Right hindlimb (tissue), 1 donor: ENCODE measurements around the gene PIPOX.
"Not testable (repeated sequence)": the region's sequence is repeated elsewhere in the genome, so short reads cannot be mapped to it uniquely, and the experiment has no call there.

Source experiments
- DNase-seq: peaks from one replicate; pipeline ENCODE4 v3.0.0-alpha.2; 2018

The PIPOX gene

DNA sequence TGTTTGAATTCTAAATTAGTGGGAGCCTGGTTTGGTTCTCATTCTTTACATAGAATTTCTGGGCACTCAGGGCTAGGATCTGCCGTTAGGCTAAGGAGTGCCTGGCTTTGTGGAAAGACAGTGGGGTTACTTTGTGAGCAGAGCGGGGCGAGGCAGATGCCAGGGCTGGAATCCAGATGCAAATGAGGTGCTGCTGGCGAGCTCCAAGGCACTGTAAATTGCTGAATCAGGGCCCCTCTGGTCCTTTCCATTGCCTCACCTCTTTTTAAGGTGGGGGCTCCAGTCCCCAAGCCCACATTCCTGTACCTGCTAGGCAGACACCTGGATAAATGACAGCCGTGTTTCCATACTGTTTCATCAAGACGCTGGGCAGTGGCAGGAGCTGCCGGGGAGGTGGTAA lies 33.8 kb downstream of the PIPOX start:
- no peak for DNase-seq

DNA sequence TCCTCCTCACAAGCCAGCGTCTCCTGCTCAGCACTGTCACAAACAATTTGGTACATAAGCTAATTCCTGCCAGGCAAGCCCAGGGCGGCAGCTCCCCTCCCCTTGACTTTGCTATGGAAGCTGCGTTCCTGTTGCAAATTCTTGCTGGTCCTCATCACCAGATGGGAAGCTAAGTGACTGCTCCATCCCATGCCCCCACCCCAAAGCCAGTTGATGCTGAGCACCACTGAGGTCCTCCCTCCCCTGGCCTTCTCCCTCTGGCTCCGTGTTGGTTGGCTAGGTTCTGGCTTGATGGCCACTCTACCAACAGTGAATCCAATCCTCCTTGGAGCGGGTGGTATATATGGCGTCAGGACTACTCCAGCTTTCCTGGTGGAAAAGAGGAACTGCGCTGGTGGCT lies 34.4 kb downstream of the PIPOX start:
- DNase-seq, result no peak

DNA sequence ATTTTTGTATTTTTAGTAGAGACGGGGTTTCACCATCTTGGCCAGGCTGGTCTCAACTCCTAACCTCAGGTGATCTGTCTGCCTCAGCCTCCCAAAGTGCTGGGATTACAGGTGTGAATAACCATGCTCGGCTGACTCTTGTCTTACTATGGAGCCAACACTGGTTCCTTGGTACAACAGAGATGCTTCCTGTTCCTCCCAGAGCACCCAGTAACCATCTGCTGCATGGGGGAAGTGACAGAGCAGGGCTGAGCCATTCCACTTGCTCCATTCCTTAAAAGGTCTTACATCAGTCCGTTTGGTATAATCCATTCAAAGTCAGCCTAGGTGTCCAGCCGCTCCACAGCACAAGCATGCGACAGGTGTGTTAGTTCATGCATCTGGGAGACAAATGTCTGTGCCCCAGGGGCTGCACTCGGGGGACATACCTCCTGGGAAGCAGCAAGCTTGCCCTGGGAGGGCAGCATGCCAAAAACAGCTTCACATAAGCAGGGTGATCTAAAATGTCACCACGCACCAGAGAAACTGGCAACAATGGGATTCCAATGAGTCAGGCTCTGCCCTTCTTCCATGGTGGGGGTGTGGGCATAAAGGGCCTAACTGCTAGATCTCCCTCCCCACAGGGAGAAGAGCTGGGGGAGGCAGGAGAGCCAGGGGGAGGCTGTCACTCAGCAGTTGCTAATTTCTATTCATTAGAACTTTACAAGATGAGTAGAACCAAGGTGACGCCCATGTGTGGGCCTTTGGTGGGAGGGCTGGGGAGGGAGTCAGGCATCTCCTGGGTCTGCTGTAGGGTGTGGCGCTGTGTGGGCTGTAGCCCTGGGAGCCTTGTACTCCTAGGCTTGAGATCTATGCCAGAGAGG lies 35.5 kb downstream of the PIPOX start:
- no peak for DNase-seq

DNA sequence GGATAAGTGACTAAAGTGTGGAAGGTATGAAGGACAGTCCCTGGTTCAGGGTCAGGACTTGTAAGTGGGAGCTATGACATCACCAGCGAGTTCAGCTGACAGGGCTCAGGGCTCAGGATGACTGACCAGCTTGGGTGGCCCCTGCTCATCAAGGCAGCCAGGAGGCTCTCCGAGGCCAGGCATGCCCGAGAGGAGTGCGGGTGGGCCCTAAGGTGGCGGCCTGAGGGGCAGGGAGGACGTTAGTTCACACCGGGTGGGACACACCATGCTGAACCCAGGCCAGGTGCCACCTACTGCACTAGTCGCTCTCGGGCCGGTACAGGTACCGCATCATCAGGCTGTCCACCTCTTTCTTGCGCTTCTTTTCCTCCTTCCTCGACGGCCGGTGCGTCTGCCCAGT lies 36.5 kb downstream of the PIPOX start:
- DNase-seq, result no peak

DNA sequence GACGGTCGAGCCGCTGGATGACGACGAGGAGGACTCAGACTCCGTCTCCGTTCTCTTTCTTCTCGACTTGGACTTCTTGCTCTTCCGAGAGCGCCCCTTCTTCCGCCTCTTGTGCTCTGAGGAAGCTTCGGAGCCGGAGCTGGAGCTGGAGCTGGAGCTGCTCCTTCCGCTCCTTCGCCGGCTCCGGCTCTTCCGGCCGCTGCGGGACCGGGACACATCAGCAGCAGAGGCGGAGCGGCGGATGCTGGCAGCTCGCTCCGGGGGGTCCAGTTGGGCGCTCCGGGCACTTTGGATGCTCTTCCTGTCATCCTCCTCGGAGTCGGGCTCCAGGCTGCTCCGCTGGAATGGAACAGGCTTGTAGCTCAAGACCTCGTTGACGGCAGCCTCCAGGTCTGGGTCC lies 36.9 kb downstream of the PIPOX start:
- DNase-seq, result no peak

DNA sequence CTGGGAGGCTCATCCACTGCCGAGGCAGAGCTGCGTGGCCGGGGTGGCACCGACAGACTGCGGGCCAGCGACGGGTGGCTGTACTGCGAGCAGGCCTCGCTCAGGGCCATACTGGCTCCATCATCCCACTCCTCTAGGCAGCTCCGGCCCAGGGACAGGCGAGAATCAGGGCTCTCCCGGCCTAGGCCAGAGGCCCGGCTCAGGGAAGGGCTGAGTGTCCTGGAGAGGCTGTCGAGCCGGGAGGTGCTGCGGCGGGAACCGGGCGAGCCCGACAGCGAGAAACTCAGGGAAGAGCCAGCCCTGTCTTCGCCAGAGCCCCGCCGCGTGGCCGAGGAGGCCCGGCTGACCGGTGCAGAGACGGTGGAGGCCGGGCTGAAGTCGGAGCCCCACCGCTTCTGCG lies 37.4 kb downstream of the PIPOX start:
- no peak for DNase-seq

DNA sequence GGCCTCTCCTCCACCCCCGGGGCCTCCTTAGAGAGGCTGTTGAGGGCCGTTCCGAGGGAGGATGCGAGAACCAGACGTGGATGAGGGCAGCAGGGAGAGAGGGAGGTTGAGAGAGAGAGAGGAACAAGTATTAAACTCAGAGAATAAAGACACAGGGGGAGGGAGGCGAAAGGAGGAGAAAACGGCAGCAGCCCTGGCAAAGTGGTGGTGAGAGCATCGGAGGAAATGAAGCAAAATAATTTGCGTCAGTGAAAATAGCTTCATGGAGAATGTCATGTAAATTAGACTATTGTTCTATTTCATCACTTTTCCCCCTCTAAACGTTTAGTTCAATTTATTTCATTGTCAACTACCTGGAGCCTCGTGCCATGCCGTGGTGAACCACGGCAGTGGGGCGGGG lies 38.0 kb downstream of the PIPOX start:
- no peak for DNase-seq

DNA sequence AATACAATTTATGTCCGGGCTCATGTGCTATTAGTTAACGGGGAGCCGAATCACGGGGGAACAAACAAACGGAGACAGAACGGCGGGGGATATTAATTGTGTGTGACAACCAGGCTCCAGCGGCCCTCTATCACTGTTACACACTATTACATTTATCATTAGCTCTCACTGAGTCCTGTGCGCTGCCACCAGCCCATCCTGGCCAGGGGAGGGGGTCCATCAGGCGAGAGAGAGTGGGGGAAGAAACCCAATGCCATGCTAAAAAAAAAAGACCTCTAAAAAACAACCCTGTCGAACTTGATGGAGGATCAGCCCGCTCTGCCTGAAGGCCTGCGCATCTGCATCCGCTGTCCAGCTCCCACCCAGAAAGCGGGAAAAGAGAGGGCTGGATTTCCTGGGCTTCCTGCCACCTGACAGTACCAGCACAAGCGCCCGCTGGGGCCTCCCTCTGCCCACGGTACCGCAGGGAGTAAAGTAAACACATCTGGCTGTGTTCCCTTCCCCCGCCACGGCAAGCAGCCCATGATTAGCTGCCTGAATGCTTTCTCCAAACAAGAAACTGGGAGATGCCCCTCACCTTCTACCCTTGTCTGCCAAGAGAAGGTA lies 41.7 kb downstream of the PIPOX start:
- no peak for DNase-seq

DNA sequence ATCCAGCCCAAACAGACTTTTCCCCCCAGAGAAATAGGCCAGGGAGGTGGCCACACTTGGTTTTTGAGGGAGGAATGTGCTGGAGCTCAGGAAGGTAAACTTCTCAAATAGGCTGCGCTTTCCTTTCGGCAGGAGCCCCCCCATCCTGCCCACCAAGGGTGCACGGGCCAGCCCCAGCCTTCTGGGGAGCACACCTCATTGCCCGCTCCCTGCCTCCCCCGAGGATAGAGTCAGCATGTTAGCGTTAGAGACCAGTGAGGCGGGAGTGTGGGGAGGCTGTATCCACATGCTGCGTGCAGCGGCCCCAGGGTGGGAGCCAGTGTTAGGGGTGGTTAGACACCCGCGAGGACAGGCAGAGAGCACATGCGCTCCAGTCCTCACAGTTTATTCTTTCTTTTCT lies 42.3 kb downstream of the PIPOX start:
- no peak for DNase-seq

DNA sequence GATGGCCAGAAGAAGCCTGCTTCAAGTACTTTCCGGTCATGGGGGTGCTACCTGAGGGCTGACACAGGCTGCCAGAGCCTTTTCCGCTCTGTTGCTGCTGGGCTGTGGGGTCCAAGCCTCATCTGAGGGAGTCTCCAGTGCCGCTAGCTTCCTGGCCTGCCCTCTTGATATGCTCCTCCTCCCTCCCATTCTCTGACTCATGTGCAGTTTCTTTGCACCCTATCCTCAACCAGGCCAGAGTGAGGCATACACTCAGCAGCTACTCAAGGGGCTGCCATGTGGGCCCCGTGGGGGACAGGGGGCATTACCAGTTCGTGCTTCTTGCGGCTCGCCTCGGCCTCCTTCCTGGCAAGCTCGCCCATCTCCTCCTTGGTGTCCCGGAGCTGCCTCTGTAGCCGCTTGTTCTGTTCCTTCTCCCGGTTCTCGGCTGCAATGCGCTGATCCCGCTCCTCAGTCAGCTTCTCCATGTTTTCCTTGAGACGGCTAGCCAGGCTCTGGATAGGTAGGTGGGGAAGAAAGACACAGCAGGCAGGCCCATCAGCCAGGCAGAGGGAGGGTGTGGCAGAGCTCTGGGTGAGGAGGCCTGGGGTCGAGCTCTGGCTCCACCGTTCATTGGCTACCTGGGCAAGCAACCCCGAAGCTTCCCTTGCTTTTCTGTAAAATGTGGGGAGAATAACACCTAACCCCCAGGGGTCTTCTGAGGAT lies 43.8 kb downstream of the PIPOX start:
- no peak for DNase-seq

DNA sequence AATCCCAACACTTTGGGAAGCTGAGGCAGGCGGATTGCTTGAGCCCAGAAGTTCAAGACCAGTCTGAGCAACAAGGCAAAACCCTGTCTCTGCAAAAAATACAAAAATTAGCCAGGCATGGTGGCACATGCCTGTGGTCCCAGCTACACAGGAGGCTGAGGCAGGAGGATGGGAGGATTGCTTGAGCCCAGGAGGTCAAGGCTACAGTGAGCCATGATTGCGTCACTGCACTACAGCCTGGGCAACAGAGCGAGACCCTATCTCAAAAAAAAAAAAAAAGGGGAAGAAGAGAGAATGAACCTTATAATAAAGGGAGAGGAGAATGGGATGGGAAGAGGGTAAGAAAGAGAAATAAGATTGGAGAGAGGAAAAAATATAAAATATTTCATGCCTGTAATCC lies 45.8 kb downstream of the PIPOX start:
- DNase-seq, result not testable (repeated sequence)

DNA sequence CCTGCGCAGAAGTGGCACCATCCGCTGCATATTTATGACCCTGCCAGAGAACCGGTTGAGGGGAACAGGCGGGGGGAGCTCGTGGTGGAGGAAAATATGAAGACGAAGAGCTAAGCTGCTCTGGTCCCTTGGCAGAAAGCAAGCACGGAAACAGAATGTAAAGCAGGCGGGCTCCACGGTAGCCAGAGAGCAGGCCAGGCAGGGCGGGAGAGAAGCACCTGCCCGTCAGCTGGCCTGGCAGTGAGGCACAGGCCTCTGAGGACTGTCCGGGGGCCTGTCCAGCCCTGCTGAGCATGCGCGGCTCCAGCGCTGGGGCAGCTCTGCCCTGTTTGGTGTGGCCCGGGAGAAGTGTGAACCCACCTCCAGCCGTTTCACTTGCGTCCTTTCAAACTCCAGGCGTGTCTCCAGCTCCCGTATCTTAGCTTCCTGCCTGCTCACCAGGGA lies 46.7 kb downstream of the PIPOX start:
- peak; percentile 77 for DNase-seq

DNA sequence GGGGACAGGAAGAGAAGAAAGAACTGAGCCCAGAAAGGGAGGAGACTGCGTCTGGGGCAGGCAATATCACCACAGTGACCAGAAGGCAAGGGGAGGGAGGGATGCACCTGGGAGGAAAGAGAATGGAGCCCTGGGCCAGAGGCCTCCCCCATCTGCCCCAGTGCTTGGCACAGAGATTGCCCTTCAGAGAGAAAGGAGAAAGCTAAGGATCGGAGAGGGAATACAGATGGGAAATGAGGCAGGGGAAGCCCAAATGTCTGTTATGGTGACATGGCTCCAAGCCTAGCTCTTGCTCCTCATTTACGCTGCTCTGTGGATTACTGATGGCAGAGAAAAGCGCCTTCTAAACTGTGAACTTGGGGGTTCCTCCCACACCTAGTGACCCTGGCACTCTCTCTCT lies 47.2 kb downstream of the PIPOX start:
- no peak for DNase-seq

DNA sequence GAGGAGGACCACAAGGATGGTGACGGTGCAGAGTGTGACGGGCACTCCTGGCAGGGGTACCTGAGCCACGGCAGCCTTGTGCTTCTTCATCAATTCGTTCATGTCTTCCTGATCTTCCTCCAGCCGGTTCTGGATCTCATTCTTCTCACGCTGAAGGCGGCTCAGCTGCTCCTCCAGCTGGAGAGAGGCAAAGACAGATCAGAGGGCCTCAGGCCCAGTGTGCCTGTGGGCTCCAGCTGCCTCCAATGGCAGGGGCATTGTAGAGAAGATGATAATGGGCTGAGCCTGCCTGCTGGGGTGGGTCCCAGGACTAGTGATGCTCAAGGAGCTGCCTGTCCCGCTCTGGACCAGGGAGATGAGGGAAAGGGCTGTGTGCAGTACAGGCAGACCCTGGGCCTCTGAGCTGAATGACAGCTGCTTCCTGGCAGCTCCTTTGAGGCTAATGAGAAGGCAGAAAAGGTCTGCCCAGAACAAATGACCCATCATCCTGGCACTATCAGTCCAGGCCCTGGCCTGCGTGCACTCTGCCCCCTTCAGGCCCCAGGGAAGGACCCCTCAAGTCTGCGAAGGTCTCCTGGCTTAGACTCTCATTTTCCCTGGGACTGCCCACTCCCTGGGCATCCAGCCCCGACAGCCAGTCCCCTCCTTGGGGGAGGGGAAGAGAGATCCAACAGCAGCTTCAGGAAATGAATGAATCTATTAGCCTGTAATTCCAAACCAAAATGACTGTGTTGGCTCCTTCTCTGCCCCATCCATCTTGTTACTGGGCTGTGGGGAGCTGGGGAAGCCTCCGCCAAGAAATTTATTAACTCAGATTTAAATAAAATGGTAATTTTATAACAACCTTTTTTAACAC lies 48.0 kb downstream of the PIPOX start:
- DNase-seq, result no peak

DNA sequence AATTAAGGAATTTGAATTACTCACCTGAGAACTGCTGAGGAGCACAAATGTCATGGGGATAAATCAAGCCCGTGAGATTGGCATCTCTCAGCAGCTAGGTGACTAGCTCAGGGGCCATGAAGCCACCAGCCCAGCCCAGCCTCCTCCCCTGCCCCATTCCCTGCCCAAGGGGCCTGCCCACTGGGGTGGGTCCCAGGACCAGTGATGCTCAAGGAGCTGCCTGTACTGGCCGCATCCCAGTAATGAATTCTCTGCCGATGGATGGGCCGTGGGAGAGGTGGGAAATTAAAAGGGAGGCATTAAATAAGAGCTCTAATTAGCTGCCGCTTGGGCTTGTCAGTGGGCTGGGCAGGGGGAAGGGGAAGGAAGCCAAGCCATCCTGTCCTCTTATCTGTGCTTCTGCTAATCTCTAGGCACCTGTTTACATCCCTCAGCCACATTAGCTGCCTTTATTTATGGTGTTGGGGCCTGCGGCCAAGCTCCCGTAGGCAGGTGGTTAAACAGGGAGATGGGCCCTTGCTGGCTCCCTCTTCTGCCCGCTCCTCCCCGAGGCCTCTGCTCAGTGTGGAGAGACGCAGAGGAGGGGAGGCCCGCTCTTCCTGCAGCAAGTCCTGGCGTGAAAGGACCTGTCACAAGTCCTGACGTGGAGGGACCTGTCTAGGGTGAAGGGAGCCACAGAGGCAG lies 48.8 kb downstream of the PIPOX start:
- DNase-seq, result no peak

DNA sequence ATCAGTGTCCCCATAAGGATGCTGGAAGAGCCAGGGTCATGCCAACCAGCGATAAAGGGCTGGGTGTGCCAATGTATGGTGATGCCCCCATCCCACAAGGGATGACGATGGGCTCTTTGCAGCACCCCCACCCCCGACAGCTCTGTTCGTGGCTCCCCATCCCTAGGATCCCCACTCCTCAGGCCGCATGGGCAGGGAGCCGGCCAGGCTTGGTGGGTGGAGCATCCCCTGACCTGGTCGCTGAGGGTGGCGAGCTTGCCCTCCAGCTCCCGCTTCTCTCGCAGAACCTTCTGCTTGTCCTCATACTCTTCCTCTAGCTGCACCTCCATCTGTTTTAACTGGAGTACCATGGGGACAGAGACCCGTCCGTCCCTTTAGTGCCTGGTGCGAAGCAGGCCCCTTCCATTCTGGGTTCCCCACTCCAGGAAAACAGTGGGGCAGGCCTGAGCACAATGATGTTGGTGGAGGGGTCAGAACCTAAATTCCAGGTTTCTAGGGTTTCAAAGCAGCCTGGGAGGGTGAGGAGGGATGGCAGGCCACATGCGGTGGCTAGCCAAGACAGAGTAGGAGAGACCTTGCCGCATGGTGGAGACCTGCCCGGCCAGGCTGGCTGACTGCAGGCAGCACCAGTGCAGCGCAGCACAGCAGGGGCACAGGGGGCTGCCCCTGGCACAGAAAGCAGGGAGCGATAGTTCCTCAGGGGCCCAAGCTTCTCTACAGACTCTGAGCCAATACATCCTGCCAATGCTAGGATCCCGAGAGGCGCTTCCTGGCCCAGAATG lies 50.3 kb downstream of the PIPOX start:
- DNase-seq, result no peak

DNA sequence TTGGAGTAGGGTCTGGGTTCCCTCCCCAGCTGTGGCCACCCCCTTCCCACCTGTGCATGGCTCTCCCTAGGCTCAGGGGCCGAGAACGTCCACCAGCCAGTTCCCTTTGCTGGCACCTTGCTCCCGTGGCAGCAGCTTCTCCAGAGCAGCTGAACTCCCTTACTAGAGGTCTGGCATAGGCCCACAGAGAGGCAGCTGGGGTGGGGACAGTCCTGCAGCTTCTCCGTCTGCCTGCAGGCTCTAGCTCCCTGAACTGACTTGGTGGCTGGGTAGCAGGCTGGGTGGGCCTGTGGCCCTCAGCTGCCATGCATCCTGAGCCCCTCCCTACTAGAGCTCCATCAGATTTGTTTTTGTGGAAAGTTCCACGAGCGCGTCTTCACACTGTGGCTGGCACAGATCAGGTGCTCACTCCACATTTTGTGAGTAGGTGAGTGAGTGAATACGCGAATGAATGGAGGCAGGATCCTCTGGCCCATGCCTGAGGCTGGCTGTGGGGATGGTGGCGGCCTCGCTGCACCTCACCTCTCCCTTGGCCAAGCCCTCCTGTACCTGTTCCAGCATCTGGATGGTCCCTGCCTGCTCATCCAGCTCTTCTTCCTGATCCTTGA lies 51.3 kb downstream of the PIPOX start:
- DNase-seq, result no peak

DNA sequence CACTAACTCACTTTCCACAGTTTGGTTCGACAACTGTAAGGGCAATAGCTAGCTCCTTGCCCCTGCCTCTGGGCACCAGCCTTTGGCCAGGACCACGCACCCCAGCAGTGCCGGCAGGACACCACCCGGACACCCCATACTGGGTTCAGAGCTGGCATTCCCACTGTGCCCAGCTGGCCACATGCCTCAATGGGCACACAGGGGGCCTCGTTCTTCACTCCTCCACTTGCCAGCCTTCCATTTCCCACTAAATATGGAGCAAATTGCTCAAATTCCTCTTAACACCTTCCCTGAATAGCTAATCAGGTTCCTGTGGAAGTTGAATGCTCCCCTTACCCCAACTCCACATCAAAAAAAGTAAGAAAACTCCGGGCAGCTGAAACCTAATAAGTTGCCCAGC lies 52.5 kb downstream of the PIPOX start:
- DNase-seq, result no peak

DNA sequence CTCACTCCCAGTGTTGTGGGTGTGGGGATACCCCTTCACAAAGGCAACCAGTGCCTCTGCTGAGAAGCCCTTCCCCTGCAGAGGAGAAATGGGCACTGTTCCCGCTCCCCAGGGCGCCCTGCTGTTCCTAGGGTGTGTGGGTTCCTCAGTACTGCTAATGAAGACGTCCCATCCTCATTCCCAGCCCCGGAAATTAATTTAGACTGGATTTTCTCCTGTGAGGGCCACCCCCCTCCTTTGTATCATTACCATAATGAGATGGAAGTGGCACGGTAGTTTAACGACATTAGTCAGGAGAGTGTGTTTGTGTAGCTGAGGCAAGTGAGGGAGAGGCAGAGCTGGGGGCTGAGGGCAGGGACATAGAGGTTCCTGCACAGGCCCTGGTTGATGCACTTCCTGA lies 53.2 kb downstream of the PIPOX start:
- no peak for DNase-seq

DNA sequence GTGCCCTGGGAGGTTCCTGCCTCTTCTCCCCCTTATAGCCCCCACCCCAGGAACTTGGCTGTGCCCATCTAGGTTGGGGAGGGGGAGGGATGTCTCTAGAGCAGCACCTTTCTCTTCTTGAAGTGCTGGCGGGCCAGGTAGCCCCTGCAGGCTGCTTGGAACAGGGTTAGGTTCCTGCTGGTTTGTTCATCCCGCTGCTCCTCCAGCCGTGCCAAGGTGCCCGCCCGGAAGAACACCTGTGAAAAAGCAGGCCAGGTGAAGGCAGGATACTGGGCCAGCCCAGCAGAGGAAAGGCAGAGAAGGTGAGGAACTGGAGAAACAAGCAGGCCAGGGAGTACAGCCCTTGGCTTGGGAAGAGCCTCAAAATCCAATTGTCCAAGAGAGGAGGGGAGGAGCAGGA lies 56.6 kb downstream of the PIPOX start:
- no peak for DNase-seq

DNA sequence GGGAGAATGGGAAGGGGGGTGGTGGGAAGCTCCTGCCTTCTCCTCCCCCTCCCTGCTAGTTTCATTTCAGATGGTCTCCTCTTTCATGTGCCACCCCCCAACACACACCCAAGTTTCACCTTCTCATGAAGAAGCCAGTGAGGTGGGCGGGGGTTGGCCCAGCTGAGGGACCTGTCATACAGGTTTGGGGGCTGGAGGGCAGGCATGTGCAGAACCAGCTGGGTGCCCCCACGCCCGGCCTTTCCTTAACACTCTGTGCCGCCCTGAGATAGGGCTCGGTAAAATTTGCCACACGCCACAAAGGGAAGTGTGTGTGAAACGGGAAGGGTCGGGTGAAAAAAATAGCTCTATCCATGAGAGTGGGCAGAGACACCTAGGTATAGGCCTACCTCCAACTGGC lies 57.4 kb downstream of the PIPOX start:
- DNase-seq, result no peak
